Neural cell (in vitro differentiated cells): ENCODE data around the gene ARHGAP42. TPM values are rescaled to one million over a fixed set of nuclear protein-coding genes. Genes with fewer than 3 reads are reported as not detected.

Source experiments
- H2AFZ ChIP-seq: fragments of 200-600, 300-800 bp; sonication (generic), shearing (Covaris generic); 2 replicates; pipeline ENCODE4 v1.6.0; 2014; ENCODE audit warnings: low read depth, mild to moderate bottlenecking, antibody characterized with exemption, low read length, moderate library complexity
- H3F3A ChIP-seq: fragments of 200-600 bp; shearing (Covaris generic); 2 replicates; pipeline ENCODE4 v1.6.1; 2016; ENCODE audit warnings: mild to moderate bottlenecking, moderate library complexity, mixed read lengths, antibody characterized with exemption, low read length; ENCODE audit not compliant: insufficient read depth, poor library complexity, severe bottlenecking
- H3K27ac ChIP-seq: fragments of 200-600, 300-800 bp; sonication (generic), shearing (Covaris generic); 2 replicates; pipeline ENCODE4 v1.5.1; 2014; ENCODE audit warnings: mild to moderate bottlenecking, low read length, moderate library complexity
- H3K27me3 ChIP-seq: fragments of 300-800, 200-600 bp; sonication (generic), shearing (Covaris generic); 2 replicates; pipeline ENCODE4 v1.6.0; 2014; ENCODE audit warnings: mild to moderate bottlenecking, low read depth, low read length, moderate library complexity; ENCODE audit not compliant: insufficient read depth
- H3K36me3 ChIP-seq: fragments of 300-800, 200-600 bp; sonication (generic), shearing (Covaris generic); 2 replicates; pipeline ENCODE4 v1.5.1; 2014; ENCODE audit warnings: mild to moderate bottlenecking, antibody characterized with exemption, low read length, moderate library complexity; ENCODE audit not compliant: insufficient read depth
- H3K4me2 ChIP-seq: fragments of 300-800, 200-600 bp; sonication (generic), shearing (Covaris generic); 2 replicates; pipeline ENCODE4 v1.6.0; 2014; ENCODE audit warnings: mild to moderate bottlenecking, low read length
- H3K4me3 ChIP-seq: fragments of 300-800, 200-600 bp; sonication (generic), shearing (Covaris generic); 2 replicates; pipeline ENCODE4 v1.5.1; 2014; ENCODE audit warnings: mild to moderate bottlenecking, low read length, moderate library complexity
- H3K79me2 ChIP-seq: fragments of 200-600 bp; shearing (Covaris generic); replicated peaks from 2 replicates; pipeline ENCODE4 v1.6.0; 2014; ENCODE audit warnings: mild to moderate bottlenecking, low read length, moderate library complexity; ENCODE audit not compliant: insufficient read depth
- H3K9ac ChIP-seq: fragments of 300-800, 200-600 bp; sonication (generic), shearing (Covaris generic); 2 replicates; pipeline ENCODE4 v1.6.1; 2016; ENCODE audit warnings: mild to moderate bottlenecking, low read length, mixed read lengths
- H3K9me2 ChIP-seq: fragments of 200-600 bp; shearing (Covaris generic); 2 replicates; pipeline ENCODE4 v1.6.1; 2016; ENCODE audit warnings: mild to moderate bottlenecking, low read length, mixed read lengths; ENCODE audit not compliant: insufficient read depth
- H3K9me3 ChIP-seq: fragments of 200-600, 300-800 bp; sonication (generic), shearing (Covaris generic); 2 replicates; pipeline ENCODE4 v1.6.1; 2016; ENCODE audit warnings: mild to moderate bottlenecking, mixed run types, low read length, moderate library complexity, mixed read lengths
- H4K20me1 ChIP-seq: fragments of 200-600 bp; shearing (Covaris generic); 2 replicates; pipeline ENCODE4 v1.6.1; 2016; ENCODE audit warnings: mild to moderate bottlenecking, mixed run types; ENCODE audit not compliant: insufficient read depth
- EP300 ChIP-seq: fragments of 450-650 bp; conservative IDR thresholded peaks from 2 replicates; pipeline ENCODE4 v1.6.1; 2014; ENCODE audit warnings: antibody characterized with exemption, mild to moderate bottlenecking, moderate library complexity; ENCODE audit not compliant: poor library complexity, severe bottlenecking
- EZH2 ChIP-seq: fragments of 200-600, 300-800 bp; shearing (Covaris generic), sonication (generic); IDR thresholded peaks from 2 replicates; pipeline ENCODE4 v1.6.1; 2014; ENCODE audit warnings: antibody characterized with exemption, low read length, borderline replicate concordance, mild to moderate bottlenecking; ENCODE audit not compliant: insufficient read depth, poor library complexity, severe bottlenecking
- MXI1 ChIP-seq: fragments of 450-650 bp; conservative IDR thresholded peaks from 2 replicates; pipeline ENCODE4 v1.6.1; 2014; ENCODE audit warnings: antibody characterized with exemption, mild to moderate bottlenecking; ENCODE audit not compliant: poor library complexity, severe bottlenecking
- POLR2AphosphoS5 ChIP-seq: IDR thresholded peaks from 2 replicates; pipeline ENCODE4 v1.6.1; 2012
- RAD21 ChIP-seq: fragments of 450-650 bp; conservative IDR thresholded peaks from 2 replicates; pipeline ENCODE4 v1.6.1; 2014; ENCODE audit warnings: antibody characterized with exemption, mild to moderate bottlenecking, moderate library complexity
- REST ChIP-seq: IDR thresholded peaks from 2 replicates; pipeline ENCODE4 v1.6.1; 2012; ENCODE audit warnings: borderline replicate concordance
- SMC3 ChIP-seq: fragments of 450-650 bp; conservative IDR thresholded peaks from 2 replicates; pipeline ENCODE4 v1.6.1; 2014; ENCODE audit warnings: antibody characterized with exemption, mild to moderate bottlenecking, moderate library complexity; ENCODE audit not compliant: poor library complexity
- TAF1 ChIP-seq: IDR thresholded peaks from 2 replicates; pipeline ENCODE4 v1.6.1; 2012; ENCODE audit warnings: low read depth
- polyA plus RNA-seq: library from polyadenylated mRNA; depleted of rRNA; stranded (reverse); fragments of >200 nt; gene quantifications from 2 replicates; pipeline ENCODE4 v1.2.3, GENCODE V29; 2014
- TF ChIP-seq, protein P1 (sequence below): fragments of 450-650 bp; IDR thresholded peaks from 2 replicates; pipeline ENCODE4 v1.5.1; 2014; ENCODE audit warnings: antibody characterized with exemption, mild to moderate bottlenecking, moderate library complexity; ENCODE audit not compliant: poor library complexity, severe bottlenecking

ARHGAP42 gene
- polyA plus RNA-seq, 1 donor from 2014 or later = 0.64 TPM

- Histone ChIP-seq H3K9me3 (no peaks in the 10 kb centered on the region), H3K4me2 (no peak overlapping the region), H3K36me3 (no peaks in the 10 kb centered on the region), H3K27me3 (no peaks in the 10 kb centered on the region), H4K20me1 (no peaks in the 10 kb centered on the region), H3K9ac (no peak overlapping the region), H3K4me3 (no peak overlapping the region), H2AFZ (no peak overlapping the region), H3K9me2 (no peaks in the 10 kb centered on the region), H3K79me2 (no peaks in the 10 kb centered on the region), H3K27ac (no peak overlapping the region), H3F3A (no peaks in the 10 kb centered on the region)
- TF ChIP-seq TAF1 = no peak
- TF ChIP-seq EZH2 = no peak
- TF ChIP-seq REST = no peak
- TF ChIP-seq POLR2AphosphoS5 = no peak
- no peak for TF ChIP-seq RAD21
- TF ChIP-seq EP300 = no peak
- TF ChIP-seq, protein P1, sequence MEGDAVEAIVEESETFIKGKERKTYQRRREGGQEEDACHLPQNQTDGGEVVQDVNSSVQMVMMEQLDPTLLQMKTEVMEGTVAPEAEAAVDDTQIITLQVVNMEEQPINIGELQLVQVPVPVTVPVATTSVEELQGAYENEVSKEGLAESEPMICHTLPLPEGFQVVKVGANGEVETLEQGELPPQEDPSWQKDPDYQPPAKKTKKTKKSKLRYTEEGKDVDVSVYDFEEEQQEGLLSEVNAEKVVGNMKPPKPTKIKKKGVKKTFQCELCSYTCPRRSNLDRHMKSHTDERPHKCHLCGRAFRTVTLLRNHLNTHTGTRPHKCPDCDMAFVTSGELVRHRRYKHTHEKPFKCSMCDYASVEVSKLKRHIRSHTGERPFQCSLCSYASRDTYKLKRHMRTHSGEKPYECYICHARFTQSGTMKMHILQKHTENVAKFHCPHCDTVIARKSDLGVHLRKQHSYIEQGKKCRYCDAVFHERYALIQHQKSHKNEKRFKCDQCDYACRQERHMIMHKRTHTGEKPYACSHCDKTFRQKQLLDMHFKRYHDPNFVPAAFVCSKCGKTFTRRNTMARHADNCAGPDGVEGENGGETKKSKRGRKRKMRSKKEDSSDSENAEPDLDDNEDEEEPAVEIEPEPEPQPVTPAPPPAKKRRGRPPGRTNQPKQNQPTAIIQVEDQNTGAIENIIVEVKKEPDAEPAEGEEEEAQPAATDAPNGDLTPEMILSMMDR = no peak
- TF ChIP-seq SMC3 = no peak
These were observed 342.9 kb downstream of the ARHGAP42 start for GRCh38 chr11:101030015-101030414.

- TF ChIP-seq RAD21 = no peak
- no peak for TF ChIP-seq TAF1
- TF ChIP-seq SMC3 = no peak
- no peak for TF ChIP-seq EP300
- no peak for TF ChIP-seq REST
- TF ChIP-seq, protein P1 = no peak
- TF ChIP-seq EZH2 = no peak
- TF ChIP-seq POLR2AphosphoS5 = no peak
- TF ChIP-seq MXI1 = no peak
- Histone ChIP-seq H2AFZ (no peak overlapping the region), H3K4me3 (no peak overlapping the region), H3K27ac (no peak overlapping the region), H3K79me2 (no peaks in the 10 kb centered on the region), H3K27me3 (no peaks in the 10 kb centered on the region), H3K36me3 (no peaks in the 10 kb centered on the region), H4K20me1 (no peaks in the 10 kb centered on the region), H3K4me2 (no peak overlapping the region), H3K9ac (no peak overlapping the region), H3K9me2 (no peaks in the 10 kb centered on the region), H3F3A (no peaks in the 10 kb centered on the region), H3K9me3 (no peaks in the 10 kb centered on the region)
These were observed 343.6 kb downstream of the ARHGAP42 start for GRCh38 chr11:101030692-101031091.
